OCI-M2 (cell line): Measurements from ENCODE around the gene SMARCE1.

ENCODE experiments used
- DNase-seq: peaks from one replicate; lab custom pipeline; 2025; ENCODE audit not compliant: unreplicated experiment; lab: John Stamatoyannopoulos, UW

SMARCE1 gene

GRCh38 chr17:40612599-40613244 lies 34.9 kb downstream of the SMARCE1 start:
- no peak for DNase-seq

- no peak for DNase-seq
Observed at GRCh38 chr17:40611840-40612474, 35.7 kb downstream of the SMARCE1 start.

- DNase-seq = no peak
Observed at GRCh38 chr17:40610359-40610758, 37.3 kb downstream of the SMARCE1 start.

- DNase-seq = no peak
Observed at GRCh38 chr17:40608061-40608581, 39.5 kb downstream of the SMARCE1 start.

- DNase-seq = no peak
Observed at GRCh38 chr17:40607641-40608040, 40.0 kb downstream of the SMARCE1 start.

GRCh38 chr17:40606548-40607353 lies 40.9 kb downstream of the SMARCE1 start:
- no peak for DNase-seq

- no peak for DNase-seq
Observed at GRCh38 chr17:40605306-40605705, 42.3 kb downstream of the SMARCE1 start.

GRCh38 chr17:40604327-40605080 lies 43.1 kb downstream of the SMARCE1 start:
- DNase-seq = no peak

- no peak for DNase-seq
Observed at GRCh38 chr17:40602445-40603443, 44.9 kb downstream of the SMARCE1 start.

- DNase-seq = no peak
Observed at GRCh38 chr17:40600486-40601046, 47.1 kb downstream of the SMARCE1 start.

- DNase-seq = no peak
Observed at GRCh38 chr17:40599468-40599763, 48.2 kb downstream of the SMARCE1 start.

GRCh38 chr17:40598619-40599467 lies 48.8 kb downstream of the SMARCE1 start:
- DNase-seq = no peak

GRCh38 chr17:40598301-40598618 lies 49.4 kb downstream of the SMARCE1 start:
- no peak for DNase-seq

GRCh38 chr17:40597556-40598300 lies 49.9 kb downstream of the SMARCE1 start:
- no peak for DNase-seq

- no peak for DNase-seq
Observed at GRCh38 chr17:40597156-40597555, 50.5 kb downstream of the SMARCE1 start.

- no peak for DNase-seq
Observed at GRCh38 chr17:40596261-40596919, 51.2 kb downstream of the SMARCE1 start.

- no peak for DNase-seq
Observed at GRCh38 chr17:40590742-40591141, 56.9 kb downstream of the SMARCE1 start.

GRCh38 chr17:40588552-40588951 lies 59.1 kb downstream of the SMARCE1 start:
- DNase-seq = no peak
